ENCODE measurements around the gene GABRB2. TPM values are rescaled to one million over a fixed set of nuclear protein-coding genes. Genes with fewer than 3 reads are reported as not detected.

Gene GABRB2
- total RNA-seq, 2 experiments from 2014 or later: not detected

DNA sequence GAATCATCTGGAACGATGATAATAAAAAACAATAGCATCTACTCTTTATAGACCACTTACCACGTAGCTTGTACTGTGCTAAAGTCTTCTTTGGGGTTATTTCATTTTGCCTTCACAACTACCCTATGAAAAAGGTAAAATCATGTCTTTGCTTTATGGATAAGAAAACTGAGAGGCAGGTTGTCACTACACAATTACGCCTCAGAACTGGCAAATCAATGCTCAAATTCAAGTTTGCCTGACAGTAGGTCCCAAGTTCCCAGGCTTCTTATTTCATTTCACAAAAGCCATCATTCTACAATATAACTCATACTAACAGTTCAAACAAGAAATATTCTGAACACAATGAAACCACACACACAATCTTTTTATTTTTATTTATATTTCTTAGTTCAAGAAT is 258.5 kb downstream of the GABRB2 start:
- ATAC-seq (ENCODE audit: low read depth) (no peak), DNase-seq (no peak)

GRCh38 chr5:161287436-161287835 is 259.1 kb downstream of the GABRB2 start:
- Mint-ChIP-seq H3K4me1 (no peaks in the 10 kb centered on the region), H3K27me3 (no peaks in the 10 kb centered on the region), H3K4me3 (no peak overlapping the region), H3K27ac (no peak overlapping the region), H3K9me3 (no peaks in the 10 kb centered on the region), H3K36me3 (no peaks in the 10 kb centered on the region)
- no peak for ATAC-seq (ENCODE audit: low read depth)
- DNase-seq: no peak
- POLR2A ChIA-PET: no interaction called here

More for the DNA sequence above, 258.5 kb downstream of the GABRB2 start:
- Mint-ChIP-seq H3K9me3 (no peaks in the 10 kb centered on the region), H3K27me3 (no peaks in the 10 kb centered on the region), H3K36me3 (no peaks in the 10 kb centered on the region), H3K27ac (no peak overlapping the region), H3K4me1 (no peaks in the 10 kb centered on the region), H3K4me3 (no peak overlapping the region)
- POLR2A ChIA-PET: no interaction called here

GRCh38 chr5:161286066-161286655 is 260.4 kb downstream of the GABRB2 start:
- Mint-ChIP-seq H3K27ac (no peak overlapping the region), H3K9me3 (no peaks in the 10 kb centered on the region), H3K27me3 (no peaks in the 10 kb centered on the region), H3K4me1 (no peaks in the 10 kb centered on the region), H3K36me3 (no peaks in the 10 kb centered on the region), H3K4me3 (no peak overlapping the region)
- DNase-seq (no peak), ATAC-seq (ENCODE audit: low read depth) (no peak)
- POLR2A ChIA-PET: no interaction called here

- Mint-ChIP-seq H3K4me1 (no peaks in the 10 kb centered on the region), H3K27ac (no peak overlapping the region), H3K4me3 (no peak overlapping the region), H3K27me3 (no peaks in the 10 kb centered on the region), H3K36me3 (no peaks in the 10 kb centered on the region), H3K9me3 (peaks cover 2% of the 10 kb centered on the region)
- ATAC-seq (ENCODE audit: low read depth): no peak
- POLR2A ChIA-PET: no interaction called here
- DNase-seq: no peak
Observed at GRCh38 chr5:161284445-161284844, 262.1 kb downstream of the GABRB2 start.

DNA sequence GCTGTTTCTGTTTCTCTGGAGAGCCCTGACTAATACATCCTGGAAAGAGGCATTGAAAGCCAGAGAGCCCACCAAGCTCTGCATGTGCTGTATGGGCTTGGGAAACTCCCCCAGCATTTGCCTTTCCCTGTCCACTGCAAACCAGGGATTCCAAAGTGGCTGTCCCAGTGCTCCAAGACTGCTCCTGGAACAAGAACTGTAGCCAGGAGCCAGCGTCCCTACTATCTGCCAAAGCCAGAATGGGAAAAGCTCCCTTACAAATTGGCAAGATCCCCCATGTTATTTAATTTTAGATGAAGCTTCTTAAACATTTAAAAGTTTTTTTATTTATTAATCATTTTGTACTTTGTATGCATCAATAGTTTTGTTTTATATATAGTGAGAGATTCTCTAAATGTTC is 263.2 kb downstream of the GABRB2 start:
- POLR2A ChIA-PET: no interaction called here
- H3K4me1 Mint-ChIP-seq: no peaks in the 10 kb centered on the region
- no peak overlapping the region for H3K27ac Mint-ChIP-seq
- ATAC-seq (ENCODE audit: low read depth): no peak
- no peaks in the 10 kb centered on the region for H3K36me3 Mint-ChIP-seq
- DNase-seq: no peak
- H3K27me3 Mint-ChIP-seq: no peaks in the 10 kb centered on the region
- no peak overlapping the region for H3K4me3 Mint-ChIP-seq
- peaks cover 2% of the 10 kb centered on the region for H3K9me3 Mint-ChIP-seq

DNA sequence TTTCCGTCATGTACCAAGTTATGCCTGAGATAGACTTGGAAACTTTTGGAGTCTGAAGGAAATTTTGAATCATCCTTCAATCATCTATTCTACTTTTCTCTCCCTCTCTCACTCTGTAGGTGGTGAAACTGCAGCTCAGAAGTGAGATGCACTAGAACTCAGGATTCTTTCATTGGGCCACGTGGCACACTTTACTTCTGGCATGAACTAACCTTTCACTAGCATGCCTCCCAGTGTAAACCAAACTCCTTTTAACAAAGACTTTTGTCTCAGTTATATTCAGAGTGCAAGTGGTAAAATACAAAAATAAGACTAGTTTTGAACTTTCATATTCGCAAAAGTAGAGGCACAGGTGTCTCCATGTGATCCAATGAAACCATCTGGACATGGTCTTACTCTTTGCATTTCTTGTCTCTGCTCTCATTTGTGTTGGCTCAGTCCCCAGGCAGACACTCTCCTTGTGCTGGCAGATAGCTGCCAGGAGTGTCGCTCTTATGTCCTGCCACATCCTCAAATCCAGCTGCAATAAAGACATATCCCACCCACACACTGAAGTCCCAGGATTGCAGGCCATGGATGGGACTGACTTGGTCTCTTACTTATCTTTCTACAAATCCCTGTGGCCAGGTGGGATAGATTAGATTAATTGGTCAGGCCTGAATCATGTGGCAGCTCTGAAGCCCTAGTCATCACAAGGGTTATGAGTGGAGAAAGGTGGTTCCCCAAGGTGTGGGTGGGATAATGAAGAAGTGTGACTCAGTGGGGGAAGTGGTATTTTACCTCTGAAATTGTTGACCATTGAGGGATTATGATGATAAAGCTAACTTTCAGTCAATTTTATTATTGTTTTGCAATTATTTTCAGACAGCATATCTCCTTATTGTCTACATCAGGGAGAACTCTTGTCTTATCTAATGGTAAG is 267.5 kb downstream of the GABRB2 start:
- Mint-ChIP-seq H3K27me3 (no peaks in the 10 kb centered on the region), H3K36me3 (no peaks in the 10 kb centered on the region), H3K9me3 (peaks cover 4% of the 10 kb centered on the region), H3K27ac (no peak overlapping the region), H3K4me1 (no peaks in the 10 kb centered on the region), H3K4me3 (no peak overlapping the region)
- POLR2A ChIA-PET: no interaction called here
- ATAC-seq (ENCODE audit: low read depth) (no peak), DNase-seq (no peak)

- Mint-ChIP-seq H3K27me3 (no peaks in the 10 kb centered on the region), H3K4me3 (no peak overlapping the region), H3K36me3 (no peaks in the 10 kb centered on the region), H3K9me3 (peaks cover 4% of the 10 kb centered on the region), H3K4me1 (no peaks in the 10 kb centered on the region), H3K27ac (no peak overlapping the region)
- POLR2A ChIA-PET: no interaction called here
- ATAC-seq (ENCODE audit: low read depth) (no peak), DNase-seq (no peak)
Observed at GRCh38 chr5:161277011-161277410, 269.5 kb downstream of the GABRB2 start.

DNA sequence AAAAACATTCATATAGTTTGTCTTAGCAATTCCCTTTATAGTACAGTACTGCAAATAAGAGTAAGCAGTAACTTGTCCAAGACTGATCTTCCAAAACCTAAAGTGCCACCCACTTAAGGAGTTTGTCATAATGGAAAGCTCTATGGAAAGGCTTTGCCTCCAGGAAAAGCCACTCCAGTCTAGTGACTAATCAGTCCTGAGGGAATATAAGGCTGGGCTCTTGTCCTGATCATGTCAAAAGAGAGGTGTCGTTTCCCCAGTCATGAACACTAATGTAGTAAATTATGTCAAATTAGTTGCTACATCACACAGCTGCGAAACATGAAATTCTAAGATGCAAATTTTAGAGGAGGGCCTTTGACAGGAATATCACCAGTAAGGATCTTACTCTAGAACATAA is 271.6 kb downstream of the GABRB2 start:
- no peak for DNase-seq
- ATAC-seq (ENCODE audit: low read depth): no peak

GRCh38 chr5:161273410-161273809 is 273.1 kb downstream of the GABRB2 start:
- Mint-ChIP-seq H3K9me3 (peaks cover 6% of the 10 kb centered on the region), H3K36me3 (no peaks in the 10 kb centered on the region), H3K27ac (no peak overlapping the region), H3K27me3 (no peaks in the 10 kb centered on the region), H3K4me1 (no peaks in the 10 kb centered on the region), H3K4me3 (no peak overlapping the region)
- POLR2A ChIA-PET: no interaction called here
- DNase-seq: no peak
- ATAC-seq (ENCODE audit: low read depth): no peak

More for the DNA sequence above, 271.6 kb downstream of the GABRB2 start:
- POLR2A ChIA-PET: no interaction called here
- Mint-ChIP-seq H3K27me3 (no peaks in the 10 kb centered on the region), H3K36me3 (no peaks in the 10 kb centered on the region), H3K9me3 (peaks cover 6% of the 10 kb centered on the region), H3K27ac (no peak overlapping the region), H3K4me1 (no peaks in the 10 kb centered on the region), H3K4me3 (no peak overlapping the region)

DNA sequence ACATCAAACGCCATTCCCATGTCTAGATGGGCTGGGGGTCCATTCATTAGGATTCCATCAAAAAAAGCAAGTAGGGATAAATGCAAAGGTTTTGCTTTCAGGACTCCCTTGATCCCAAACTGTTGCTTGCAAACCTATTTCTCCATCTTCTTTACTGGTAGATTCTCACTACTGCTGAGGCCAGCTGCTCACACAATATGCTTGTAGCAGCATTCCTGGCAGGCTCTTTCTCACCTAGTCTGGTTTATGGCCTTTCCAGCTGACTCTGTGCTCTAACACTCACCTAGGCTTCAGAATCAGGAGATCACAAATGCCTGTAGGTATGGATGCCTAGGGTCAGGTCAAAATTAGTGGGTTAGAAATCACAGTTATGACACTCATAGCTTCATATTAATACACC is 274.7 kb downstream of the GABRB2 start:
- Mint-ChIP-seq H3K4me1 (no peaks in the 10 kb centered on the region), H3K27ac (no peak overlapping the region), H3K27me3 (no peaks in the 10 kb centered on the region), H3K4me3 (no peak overlapping the region), H3K36me3 (no peaks in the 10 kb centered on the region), H3K9me3 (peaks cover 4% of the 10 kb centered on the region)
- POLR2A ChIA-PET: no interaction called here
- no peak for DNase-seq
- no peak for ATAC-seq (ENCODE audit: low read depth)

GRCh38 chr5:161269125-161269524 is 277.4 kb downstream of the GABRB2 start:
- POLR2A ChIA-PET: no interaction called here
- no peaks in the 10 kb centered on the region for H3K4me1 Mint-ChIP-seq

GRCh38 chr5:161266954-161267353 is 279.6 kb downstream of the GABRB2 start:
- POLR2A ChIA-PET: no interaction called here
- ATAC-seq (ENCODE audit: low read depth) (no peak), DNase-seq (no peak)
- Mint-ChIP-seq H3K27ac (no peak overlapping the region), H3K4me3 (no peak overlapping the region), H3K27me3 (no peaks in the 10 kb centered on the region), H3K9me3 (peaks cover 4% of the 10 kb centered on the region), H3K36me3 (no peaks in the 10 kb centered on the region), H3K4me1 (no peaks in the 10 kb centered on the region)

More at GRCh38 chr5:161269125-161269524, 277.4 kb downstream of the GABRB2 start:
- no peak for DNase-seq
- Mint-ChIP-seq H3K9me3 (peaks cover 4% of the 10 kb centered on the region), H3K27ac (no peak overlapping the region), H3K4me3 (no peak overlapping the region), H3K36me3 (no peaks in the 10 kb centered on the region), H3K27me3 (no peaks in the 10 kb centered on the region)
- no peak for ATAC-seq (ENCODE audit: low read depth)

DNA sequence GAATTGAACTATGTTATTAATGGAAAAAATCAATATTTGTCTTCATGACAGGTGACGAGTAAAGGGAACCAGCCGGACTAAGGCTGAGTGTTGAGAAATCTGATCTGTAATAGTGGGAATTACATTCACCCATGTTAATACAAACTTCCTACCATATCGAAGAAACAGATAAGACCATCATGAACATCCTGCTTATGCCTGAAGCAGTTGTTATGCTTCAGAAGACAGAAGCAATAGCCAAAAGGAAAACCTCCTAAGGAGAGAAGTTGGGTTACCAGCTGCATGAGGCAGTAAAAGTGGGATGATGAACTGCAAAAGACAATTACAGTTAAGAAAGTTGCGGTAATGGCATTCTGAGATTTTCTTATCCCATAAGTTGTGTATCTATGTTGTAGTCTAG is 281.5 kb downstream of the GABRB2 start:
- no peak overlapping the region for H3K4me3 Mint-ChIP-seq
- POLR2A ChIA-PET: no interaction called here

GRCh38 chr5:161263191-161263590 is 283.3 kb downstream of the GABRB2 start:
- no peak for ATAC-seq (ENCODE audit: low read depth)
- H3K9me3 Mint-ChIP-seq: no peaks in the 10 kb centered on the region
- H3K27ac Mint-ChIP-seq: no peak overlapping the region
- POLR2A ChIA-PET: no interaction called here
- H3K27me3 Mint-ChIP-seq: no peaks in the 10 kb centered on the region
- no peaks in the 10 kb centered on the region for H3K36me3 Mint-ChIP-seq
- DNase-seq: no peak
- no peak overlapping the region for H3K4me3 Mint-ChIP-seq
- no peaks in the 10 kb centered on the region for H3K4me1 Mint-ChIP-seq

More for the DNA sequence above, 281.5 kb downstream of the GABRB2 start:
- Mint-ChIP-seq H3K27ac (no peak overlapping the region), H3K27me3 (no peaks in the 10 kb centered on the region), H3K9me3 (peaks cover under 1% of the 10 kb centered on the region), H3K4me1 (no peaks in the 10 kb centered on the region), H3K36me3 (no peaks in the 10 kb centered on the region)
- DNase-seq: no peak
- no peak for ATAC-seq (ENCODE audit: low read depth)

Measured in activated naive CD8-positive, alpha-beta T cell treated with anti-CD3 and anti-CD28 coated beads, Interleukin-2, amount 10 ng/mL, durations not matched to agents 7 days and 5 days (primary cell).